HUES6 (cell line): ENCODE results near the gene LRRC45.

Experiments
- H3K27ac ChIP-seq: 2 replicates; pipeline ENCODE4 v1.7.0; 2013; ENCODE audit warnings: low read depth, mild to moderate bottlenecking, low read length, inconsistent platforms
- H3K27me3 ChIP-seq: 2 replicates; pipeline ENCODE4 v1.6.1; 2013; ENCODE audit warnings: low read length; ENCODE audit not compliant: control insufficient read depth, insufficient read depth
- H3K36me3 ChIP-seq: 2 replicates; pipeline ENCODE4 v1.6.1; 2013; ENCODE audit warnings: low read length; ENCODE audit not compliant: control insufficient read depth, insufficient read depth
- H3K4me1 ChIP-seq: 2 replicates; pipeline ENCODE4 v1.6.1; 2013; ENCODE audit warnings: low read length; ENCODE audit not compliant: control insufficient read depth, insufficient read depth
- H3K4me3 ChIP-seq: 2 replicates; pipeline ENCODE4 v1.5.1; 2013; ENCODE audit warnings: low read depth, low read length
- H3K9ac ChIP-seq: one replicate; pipeline ENCODE4 v1.6.1; 2013; ENCODE audit warnings: mild to moderate bottlenecking, low read length
- H3K9me3 ChIP-seq: 2 replicates; pipeline ENCODE4 v1.6.1; 2013; ENCODE audit warnings: low read depth, low read length; ENCODE audit not compliant: control insufficient read depth, insufficient read depth

The LRRC45 gene

DNA sequence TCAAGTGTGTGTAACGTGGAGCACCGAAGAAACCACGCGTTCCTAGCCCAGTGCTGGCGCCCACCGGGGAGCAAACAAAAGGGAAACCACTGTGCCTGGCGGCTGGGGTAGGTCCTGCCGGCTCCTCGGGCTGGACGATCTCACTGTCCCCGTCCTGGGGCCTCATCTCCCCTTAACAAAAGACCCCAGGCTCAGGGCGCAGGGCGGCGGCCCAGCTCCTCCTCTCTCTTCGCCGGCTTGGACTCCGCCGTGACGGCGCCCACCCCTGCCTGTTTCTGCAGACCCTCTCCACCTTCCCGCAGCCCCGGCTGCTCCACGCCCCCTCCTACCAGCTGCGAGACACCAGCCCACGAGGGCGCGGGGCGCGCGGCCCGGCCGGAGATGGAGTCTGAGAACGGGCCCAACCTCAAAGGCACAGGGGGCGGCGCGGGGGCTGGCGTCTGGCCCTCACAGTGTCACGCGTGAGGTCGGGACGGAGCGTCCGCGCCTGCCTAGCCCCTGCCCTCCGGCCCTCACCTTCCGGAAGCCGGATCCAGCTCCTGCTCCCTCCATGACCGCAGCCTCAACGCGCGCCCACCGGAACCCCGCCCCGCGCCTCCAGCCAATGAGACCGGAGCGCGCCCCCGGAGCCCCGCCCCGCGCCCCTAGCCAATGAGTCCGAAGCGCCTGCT, 660 bp upstream of the LRRC45 start, which contains the start of gene CENPX:
Gene CENPX, minus strand, starts transcription at position 569 of the 671 bp plus-strand sequence. Its CDS starts 17 bp downstream, at position 552.
- Histone ChIP-seq H3K9ac (peak within 1 kb of the TSS; percentile 89), H3K27ac (peak within 1 kb of the TSS; percentile 78; the same call in 1 of the 2 replicates), H3K4me1 (peaks cover 19% of the 10 kb centered on the region), H3K36me3 (peaks cover 22% of the 10 kb centered on the region), H3K9me3 (no peaks in the 10 kb centered on the region), H3K4me3 (peak within 1 kb of the TSS; percentile 98), H3K27me3 (no peaks in the 10 kb centered on the region)

DNA sequence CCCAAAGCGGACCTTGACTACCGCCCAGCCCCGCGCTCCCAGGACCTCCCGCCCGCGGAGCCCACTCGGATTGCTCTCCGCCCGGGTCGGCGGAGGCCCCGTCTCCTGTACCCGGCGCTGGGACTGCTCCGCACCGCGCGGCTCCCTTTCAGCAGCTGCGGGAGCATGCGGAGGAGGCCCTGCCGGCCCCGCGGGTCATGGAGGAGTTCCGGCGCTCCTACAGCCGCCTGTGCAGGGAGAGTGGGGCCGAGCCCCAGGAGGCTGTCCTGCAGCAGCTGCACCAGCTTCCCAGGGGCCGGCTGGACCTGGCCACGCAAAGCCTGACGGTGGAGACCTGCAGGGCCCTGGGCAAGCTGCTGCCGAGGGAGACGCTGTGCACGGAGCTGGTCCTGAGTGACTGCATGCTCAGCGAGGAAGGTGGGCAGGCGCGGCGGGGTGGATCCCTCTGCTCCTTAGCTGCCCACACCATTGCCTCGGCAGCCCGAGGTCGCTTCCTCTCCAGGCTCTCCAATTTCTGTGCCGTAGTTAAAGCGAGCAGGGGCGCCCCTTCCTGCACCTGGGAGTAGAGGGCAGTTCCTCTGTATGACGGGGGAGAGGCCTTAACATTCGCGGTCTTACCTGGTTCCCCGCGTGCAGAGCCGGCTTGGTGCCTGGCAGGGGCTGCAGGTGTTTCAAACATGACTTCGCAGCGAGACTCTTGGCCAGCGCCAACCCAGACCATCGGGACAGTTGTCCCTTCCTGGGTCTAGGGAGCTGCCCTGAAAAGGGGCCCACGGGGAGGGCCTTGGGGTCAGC, 539 bp downstream of the LRRC45 start:
- Histone ChIP-seq H3K36me3 (peaks cover 24% of the 10 kb centered on the region), H3K4me1 (peaks cover 19% of the 10 kb centered on the region), H3K9me3 (no peaks in the 10 kb centered on the region), H3K27ac (no peak overlapping the region), H3K9ac (peak overlapping the region; percentile 72), H3K4me3 (peak overlapping the region; percentile 94), H3K27me3 (no peaks in the 10 kb centered on the region)

DNA sequence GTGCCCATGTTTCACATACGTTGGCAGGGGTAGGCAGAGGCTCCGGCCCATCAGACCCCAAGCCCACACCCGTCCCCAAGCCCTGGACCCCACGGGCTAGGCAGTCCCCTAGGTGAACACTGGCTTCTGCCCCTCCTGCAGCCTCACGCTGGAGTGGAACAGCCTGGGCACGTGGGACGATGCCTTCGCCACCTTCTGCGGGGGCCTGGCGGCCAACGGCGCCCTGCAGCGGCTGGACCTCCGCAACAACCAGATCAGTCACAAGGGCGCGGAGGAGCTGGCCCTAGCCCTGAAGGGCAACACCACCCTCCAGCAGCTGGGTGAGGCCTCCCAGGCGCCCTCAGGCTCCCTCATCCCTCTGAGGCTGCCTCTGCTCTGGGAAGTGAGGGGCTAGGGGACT, 1.8 kb downstream of the LRRC45 start:
- Histone ChIP-seq H3K27me3 (no peaks in the 10 kb centered on the region), H3K9ac (no peak overlapping the region), H3K4me1 (peaks cover 19% of the 10 kb centered on the region), H3K27ac (no peak overlapping the region), H3K9me3 (no peaks in the 10 kb centered on the region), H3K36me3 (peaks cover 28% of the 10 kb centered on the region), H3K4me3 (no peak overlapping the region)

DNA sequence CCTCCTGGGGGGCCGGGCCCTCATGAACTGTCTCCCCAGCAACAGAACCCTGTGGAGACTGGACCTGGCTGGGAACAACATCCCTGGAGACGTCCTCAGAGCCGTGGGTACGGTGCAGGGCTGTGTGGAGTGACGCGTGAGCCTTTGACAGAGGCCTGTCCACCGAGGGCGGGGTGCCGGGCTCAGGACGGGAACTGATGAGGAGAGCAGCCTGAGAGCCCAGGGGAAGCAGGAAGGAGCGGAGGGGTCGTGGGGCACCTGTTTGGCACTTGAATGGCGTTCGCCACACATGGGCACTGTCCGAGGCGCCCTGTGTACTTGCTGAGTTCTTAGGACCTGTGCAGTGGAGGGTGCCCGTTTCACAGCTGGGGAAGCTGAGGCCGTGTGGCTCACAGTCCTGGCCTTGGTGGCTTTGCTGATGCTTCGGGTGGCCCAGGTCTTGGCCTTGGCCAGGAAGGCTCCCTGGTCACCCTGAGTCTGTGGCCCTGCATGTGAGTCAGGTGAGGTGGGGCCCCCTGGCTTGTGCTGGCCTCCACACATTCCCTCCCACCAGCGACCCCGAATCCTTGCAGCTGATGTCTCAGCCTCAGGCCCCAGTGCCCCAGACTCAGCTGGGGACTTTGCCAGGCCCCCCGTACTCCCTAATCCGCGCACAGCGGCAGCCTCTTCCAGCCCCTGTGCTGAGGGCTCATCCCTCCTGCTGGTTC, 2.4 kb downstream of the LRRC45 start:
- Histone ChIP-seq H3K27ac (no peak overlapping the region), H3K27me3 (no peaks in the 10 kb centered on the region), H3K9me3 (no peaks in the 10 kb centered on the region), H3K4me1 (peaks cover 16% of the 10 kb centered on the region), H3K36me3 (peaks cover 28% of the 10 kb centered on the region), H3K9ac (no peak overlapping the region), H3K4me3 (no peak overlapping the region)

DNA sequence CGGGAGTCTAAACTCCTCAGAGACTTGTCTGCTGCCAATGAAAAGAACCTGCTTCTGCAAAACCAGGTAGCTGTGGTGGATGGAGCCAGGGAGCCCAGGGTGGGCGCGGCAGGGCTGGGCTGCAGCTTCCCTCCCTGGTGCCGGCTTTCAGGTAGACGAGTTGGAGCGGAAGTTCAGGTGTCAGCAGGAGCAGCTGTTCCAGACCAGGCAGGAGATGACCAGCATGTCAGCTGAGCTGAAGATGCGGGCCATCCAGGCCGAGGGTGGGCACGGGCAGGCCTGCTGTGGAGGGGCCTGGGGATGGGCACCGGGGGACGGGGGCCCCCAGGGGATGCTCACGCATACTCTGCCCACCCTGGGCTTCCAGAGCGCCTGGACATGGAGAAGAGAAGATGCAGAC, 5.1 kb downstream of the LRRC45 start:
- H3K27ac ChIP-seq = no peak overlapping the region
- peaks cover 16% of the 10 kb centered on the region for H3K4me1 ChIP-seq
- no peaks in the 10 kb centered on the region for H3K9me3 ChIP-seq
- H3K36me3 ChIP-seq = peaks cover 28% of the 10 kb centered on the region
- H3K4me3 ChIP-seq = no peak overlapping the region
- no peaks in the 10 kb centered on the region for H3K27me3 ChIP-seq
- H3K9ac ChIP-seq = no peak overlapping the region

DNA sequence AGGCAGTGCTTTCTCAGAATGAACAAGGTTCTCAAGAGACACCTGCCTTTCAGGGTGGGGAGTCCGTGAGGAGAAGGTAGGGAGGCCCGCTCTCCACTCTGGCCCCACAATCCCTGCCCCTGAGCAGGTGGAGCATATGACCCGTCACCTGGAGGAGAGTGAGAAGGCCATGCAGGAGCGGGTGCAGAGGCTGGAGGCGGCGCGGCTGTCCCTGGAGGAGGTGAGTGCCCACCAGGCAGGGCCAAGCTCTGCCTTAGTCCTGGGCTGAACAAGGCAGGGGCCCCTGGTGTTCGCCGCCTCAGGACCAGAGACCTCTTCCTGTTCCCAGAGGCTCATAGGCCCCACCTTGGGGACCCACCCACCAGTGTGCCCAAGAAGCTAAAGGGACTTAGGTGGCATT, 5.9 kb downstream of the LRRC45 start:
- Histone ChIP-seq H3K9ac (no peak overlapping the region), H3K4me1 (peaks cover 13% of the 10 kb centered on the region), H3K27ac (no peak overlapping the region), H3K4me3 (no peak overlapping the region), H3K27me3 (no peaks in the 10 kb centered on the region), H3K36me3 (peaks cover 28% of the 10 kb centered on the region), H3K9me3 (no peaks in the 10 kb centered on the region)

DNA sequence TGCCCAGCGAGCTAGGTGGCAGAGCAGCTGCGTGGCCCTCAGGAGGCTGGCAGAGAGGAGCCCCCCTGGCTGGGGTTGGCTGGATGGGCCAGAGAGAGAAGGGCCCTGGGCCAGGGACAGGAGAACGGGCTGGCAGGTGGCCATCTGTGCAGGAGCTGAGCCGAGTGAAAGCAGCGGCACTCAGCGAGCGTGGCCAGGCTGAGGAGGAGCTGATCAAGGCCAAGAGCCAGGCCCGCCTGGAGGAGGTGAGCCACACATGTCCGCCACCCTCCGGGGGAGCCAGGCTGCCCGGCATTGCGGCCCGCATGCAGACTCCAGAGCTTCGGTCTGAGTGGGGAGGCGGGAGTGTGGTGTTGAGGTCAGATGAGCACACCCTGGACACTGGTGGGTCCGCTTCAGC, 6.3 kb downstream of the LRRC45 start:
- Histone ChIP-seq H3K9ac (no peak overlapping the region), H3K36me3 (peaks cover 28% of the 10 kb centered on the region), H3K27ac (no peak overlapping the region), H3K4me1 (peaks cover 13% of the 10 kb centered on the region), H3K27me3 (no peaks in the 10 kb centered on the region), H3K9me3 (no peaks in the 10 kb centered on the region), H3K4me3 (no peak overlapping the region)

DNA sequence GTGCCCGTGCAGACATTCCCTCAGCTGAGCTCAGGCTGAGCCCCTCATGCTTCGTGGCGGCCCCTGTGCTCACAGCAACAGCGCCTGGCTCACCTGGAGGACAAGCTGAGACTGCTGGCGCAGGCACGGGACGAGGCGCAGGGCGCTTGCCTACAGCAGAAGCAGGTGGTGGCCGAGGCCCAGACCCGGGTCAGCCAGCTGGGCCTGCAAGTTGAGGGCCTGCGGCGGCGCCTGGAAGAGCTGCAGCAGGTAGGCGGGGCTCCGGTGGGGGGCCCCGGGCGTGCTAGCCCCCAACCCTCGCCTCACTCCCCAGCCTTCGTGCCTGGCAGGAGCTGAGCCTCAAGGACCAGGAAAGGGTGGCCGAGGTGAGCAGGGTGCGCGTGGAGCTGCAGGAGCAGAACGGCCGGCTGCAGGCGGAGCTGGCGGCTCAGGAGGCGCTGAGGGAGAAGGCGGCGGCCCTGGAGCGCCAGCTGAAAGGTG, 6.9 kb downstream of the LRRC45 start:
- no peaks in the 10 kb centered on the region for H3K9me3 ChIP-seq
- peaks cover 15% of the 10 kb centered on the region for H3K4me1 ChIP-seq
- H3K27ac ChIP-seq = no peak overlapping the region
- no peak overlapping the region for H3K9ac ChIP-seq
- no peaks in the 10 kb centered on the region for H3K27me3 ChIP-seq
- 0 out of 2 replicates have a peak overlapping the region, but pooled peaks have one; percentile 80 for H3K4me3 ChIP-seq
- H3K36me3 ChIP-seq = peaks cover 29% of the 10 kb centered on the region

DNA sequence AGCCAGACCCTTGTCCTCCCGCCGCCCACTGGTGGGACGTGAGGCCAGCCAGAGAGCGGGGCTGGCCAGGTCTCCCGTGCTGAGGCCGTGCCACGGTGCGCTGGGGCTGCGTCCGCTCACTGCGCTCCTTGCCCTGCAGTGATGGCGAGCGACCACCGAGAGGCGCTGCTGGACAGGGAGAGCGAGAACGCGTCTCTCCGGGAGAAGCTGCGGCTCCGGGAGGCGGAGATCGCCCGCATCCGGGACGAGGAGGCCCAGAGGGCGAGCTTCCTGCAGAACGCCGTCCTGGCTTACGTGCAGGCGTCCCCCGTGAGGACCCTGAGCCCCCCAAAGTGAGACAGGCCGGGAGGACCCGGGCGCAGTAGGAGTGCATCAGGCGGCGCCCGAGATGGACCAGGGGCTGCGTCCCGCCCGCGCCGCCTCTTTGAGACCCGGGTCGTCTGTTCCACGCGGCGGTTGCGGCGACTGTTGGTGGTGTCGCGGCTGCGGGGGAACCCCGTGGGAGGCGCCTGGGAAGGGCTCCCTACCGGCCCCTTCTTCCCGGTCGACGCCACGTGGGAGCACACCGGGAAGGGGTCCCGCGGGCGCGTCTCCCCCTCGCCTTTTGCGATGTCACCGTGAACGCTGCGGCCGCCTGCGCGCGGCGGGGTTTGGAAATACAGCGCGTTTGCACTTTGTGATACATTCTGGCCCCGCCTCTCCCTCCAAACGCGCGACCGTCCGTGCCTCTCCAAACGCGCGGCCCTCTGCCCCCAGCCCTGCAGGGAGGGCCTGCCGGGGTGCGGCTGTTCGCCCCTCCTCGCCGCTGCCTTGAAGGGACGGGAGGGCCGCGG, 7.6 kb downstream of the LRRC45 start:
- peak overlapping the region; percentile 48 for H3K9ac ChIP-seq
- no peaks in the 10 kb centered on the region for H3K27me3 ChIP-seq
- peaks cover 15% of the 10 kb centered on the region for H3K4me1 ChIP-seq
- no peaks in the 10 kb centered on the region for H3K9me3 ChIP-seq
- H3K27ac ChIP-seq = no peak overlapping the region
- peak overlapping the region; percentile 80 for H3K4me3 ChIP-seq
- peaks cover 34% of the 10 kb centered on the region for H3K36me3 ChIP-seq

DNA sequence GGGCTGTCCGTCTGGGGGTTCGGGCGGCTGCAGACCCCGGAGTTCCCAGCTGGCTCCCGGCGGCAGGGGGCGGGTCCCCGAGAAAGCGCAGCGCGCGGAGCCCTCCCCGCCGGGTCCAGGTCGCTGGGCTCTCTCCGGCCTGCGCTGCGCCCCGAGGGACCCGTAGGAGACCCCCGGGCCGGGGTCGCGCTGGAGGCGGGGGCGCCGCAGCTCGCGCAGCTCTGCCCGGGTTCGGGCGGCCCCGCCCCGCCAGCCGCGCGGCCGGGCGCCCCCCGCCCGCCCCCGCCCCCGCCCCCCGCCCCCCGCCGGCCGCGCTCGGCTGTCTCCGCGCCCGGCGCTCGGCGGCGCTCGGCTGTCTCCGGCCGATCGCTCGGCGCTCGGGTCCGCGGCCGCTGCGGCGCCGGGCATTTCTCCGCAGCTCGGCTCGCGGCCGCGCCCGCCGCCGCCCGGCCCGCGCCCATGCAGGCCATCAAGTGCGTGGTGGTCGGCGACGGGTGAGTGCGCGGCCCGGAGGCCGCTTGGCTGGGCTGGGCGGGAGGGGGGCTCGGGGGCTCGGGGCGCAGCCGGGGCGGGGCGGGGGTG, 8.3 kb downstream of the LRRC45 start, which contains the start of gene RAC3:
Gene RAC3, plus strand, starts transcription at position 376 of the 582 bp plus-strand sequence. Its CDS starts 84 bp downstream, at position 460.
- H3K27me3 ChIP-seq = no peaks in the 10 kb centered on the region
- H3K4me1 ChIP-seq = peaks cover 15% of the 10 kb centered on the region
- peak within 1 kb of the TSS; percentile 65 for H3K9ac ChIP-seq
- H3K27ac ChIP-seq = no peak within 1 kb of the TSS
- H3K9me3 ChIP-seq = no peaks in the 10 kb centered on the region
- peaks cover 34% of the 10 kb centered on the region for H3K36me3 ChIP-seq
- peak within 1 kb of the TSS; percentile 80 for H3K4me3 ChIP-seq
